GM18519 (cell line): ENCODE data around the gene PDE10A.
A peak's percentile ranks its signal among the peaks of the same experiment; 100 is the strongest.
"Not testable (repeated sequence)": the region's sequence is repeated elsewhere in the genome, so short reads cannot be mapped to it uniquely, and the experiment has no call there.

Experiments used
- ATAC-seq: cut with Tn5 transposase; IDR thresholded peaks from one replicate; pipeline ENCODE4 v1.9.1; 2021; ENCODE audit warnings: mild to moderate bottlenecking, moderate library complexity; ENCODE audit not compliant: unreplicated experiment, low FRiP score

PDE10A gene

DNA sequence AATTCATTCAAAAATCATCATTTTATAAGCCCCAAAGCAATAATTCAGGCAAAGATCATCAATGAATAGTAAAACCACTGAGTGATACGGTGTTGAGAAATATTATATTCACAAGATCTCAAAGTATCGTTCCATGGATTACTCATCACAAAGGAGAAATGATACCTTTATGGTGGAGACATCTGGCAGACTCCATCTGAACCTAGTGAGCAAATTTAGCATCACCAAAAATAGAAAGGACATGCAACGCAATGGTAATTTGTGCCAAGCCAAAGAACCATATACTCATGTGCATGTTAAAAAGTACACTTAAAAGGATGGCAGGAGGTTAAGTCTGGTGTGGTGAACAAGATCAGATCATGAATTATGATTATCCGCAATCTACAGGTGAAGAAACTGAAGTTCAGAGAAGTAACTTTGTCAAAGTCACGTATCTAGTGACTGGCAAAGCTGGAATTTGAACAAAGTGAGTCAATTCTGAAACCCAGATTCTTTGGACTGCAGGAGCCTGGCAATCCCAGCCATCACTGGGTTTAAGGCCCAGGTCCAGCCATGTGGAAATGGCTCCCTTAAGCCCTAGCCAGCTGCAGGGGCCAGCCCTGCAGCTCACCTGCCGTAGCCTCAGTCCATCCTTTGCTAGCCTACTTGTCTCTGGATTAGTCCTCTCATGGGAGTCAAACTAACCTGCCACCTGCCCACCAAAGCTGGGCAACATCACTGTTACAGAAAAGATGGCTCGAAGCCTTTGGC, 68.3 kb downstream of the PDE10A start:
- no peak for ATAC-seq

DNA sequence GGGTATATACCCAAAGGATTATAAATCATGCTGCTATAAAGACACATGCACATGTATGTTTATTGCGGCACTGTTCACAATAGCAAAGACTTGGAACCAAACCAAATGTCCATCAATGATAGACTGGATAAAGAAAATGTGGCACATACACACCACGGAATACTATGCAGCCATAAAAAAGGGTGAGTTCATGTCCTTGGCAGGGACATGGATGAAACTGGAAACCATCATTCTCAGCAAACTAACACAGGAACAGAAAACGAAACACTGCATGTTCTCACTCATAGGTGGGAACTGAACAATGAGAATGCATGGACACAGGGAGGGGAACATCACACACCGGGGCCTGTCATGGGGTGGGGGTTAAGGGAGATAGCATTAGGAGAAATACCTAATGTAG, 70.1 kb downstream of the PDE10A start:
- ATAC-seq: not testable (repeated sequence)

DNA sequence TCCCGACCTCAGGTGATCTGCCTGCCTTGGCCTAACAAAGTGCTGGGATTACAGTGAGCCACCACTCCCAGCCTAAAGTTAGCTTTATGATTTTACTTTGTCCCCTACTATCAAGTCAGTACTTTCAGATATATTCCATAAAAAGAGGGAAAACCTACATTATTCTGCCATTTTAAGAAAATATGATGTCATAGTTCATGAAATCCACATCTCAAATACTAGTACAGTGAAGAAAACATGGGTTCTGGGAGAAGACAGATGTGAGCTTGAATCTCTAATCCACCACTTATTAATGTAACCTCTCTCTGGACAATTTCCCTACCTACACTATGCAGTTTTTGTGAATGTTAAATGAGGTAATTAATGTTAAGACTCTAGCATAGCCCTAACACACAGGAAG, 74.5 kb downstream of the PDE10A start:
- ATAC-seq: no peak

DNA sequence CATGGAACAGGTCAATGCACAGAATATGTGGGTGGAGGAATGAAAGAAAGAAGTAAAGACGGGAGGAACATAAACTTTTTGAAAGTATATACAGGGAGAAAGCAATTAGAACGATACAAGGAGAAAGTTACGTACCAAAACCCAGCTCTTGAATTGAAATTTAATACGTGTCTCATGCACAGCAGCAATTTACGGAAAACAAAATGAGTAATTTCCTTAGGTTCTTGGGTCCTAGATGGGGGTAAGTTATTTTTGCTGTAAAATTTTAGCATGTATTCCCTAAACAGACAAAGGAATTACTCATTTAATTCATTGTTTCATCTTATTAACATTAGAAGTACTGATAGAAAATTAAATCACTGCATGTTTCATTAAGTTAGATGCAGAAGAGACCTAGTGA, 75.8 kb downstream of the PDE10A start:
- ATAC-seq: no peak

DNA sequence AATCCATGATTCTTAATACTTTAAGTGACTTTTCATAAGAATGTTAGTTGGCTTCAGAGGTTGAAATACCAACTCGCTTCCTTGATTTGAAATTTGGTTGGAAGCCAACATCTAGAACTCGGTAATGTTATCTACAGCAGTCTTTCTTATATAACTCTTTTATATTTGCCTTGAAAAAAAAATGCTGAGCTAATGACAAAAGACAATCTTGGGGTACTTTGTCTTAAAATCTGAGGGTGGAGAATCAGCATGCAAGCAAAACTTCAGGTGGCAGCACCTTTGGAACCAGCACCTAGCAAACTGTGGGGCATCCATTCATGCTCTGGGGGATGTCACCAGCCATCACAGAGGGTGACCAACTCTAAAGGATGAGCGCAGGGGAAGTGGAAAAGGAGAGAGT, 76.3 kb downstream of the PDE10A start:
- ATAC-seq: no peak

DNA sequence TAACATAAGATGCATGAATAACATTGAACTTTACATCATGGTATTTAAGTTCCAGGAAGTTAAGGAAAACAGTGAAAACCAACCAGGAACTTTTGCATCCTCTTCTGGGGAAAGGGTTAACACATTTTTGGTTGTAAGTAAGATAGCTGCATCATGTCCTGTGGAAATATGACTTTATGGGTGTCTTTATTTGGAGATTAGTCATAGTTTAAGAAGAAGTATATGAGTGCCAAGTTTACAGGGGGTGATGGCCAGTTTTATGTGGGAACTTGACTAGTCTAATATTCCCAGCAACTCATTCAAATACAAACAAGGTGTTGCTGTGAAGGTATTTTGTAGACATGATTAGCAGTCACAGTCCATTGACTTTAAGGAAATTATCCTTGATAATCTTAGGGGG, 78.0 kb downstream of the PDE10A start:
- ATAC-seq: no peak

DNA sequence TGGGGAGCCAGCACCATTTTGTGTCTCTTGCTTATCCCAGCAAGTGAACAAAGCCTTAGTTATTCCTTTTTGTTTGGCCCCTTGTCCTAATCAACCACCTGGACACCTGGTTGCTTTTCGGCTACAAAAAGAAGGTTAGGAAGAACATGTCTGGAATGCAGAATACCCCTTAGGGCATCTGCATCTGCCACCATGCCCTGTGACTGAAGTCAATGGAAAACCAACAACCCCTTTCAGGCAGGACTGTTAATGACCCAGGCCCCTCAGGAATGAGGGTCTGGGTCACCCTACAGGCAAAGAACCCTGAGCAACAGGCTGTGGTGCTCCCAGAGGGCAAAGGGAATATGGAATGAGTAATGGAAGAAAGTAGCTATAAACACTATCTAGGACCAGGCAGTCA, 78.5 kb downstream of the PDE10A start:
- ATAC-seq: no peak

GRCh38 chr6:165581678-165582077, 81.4 kb downstream of the PDE10A start:
- ATAC-seq: no peak

DNA sequence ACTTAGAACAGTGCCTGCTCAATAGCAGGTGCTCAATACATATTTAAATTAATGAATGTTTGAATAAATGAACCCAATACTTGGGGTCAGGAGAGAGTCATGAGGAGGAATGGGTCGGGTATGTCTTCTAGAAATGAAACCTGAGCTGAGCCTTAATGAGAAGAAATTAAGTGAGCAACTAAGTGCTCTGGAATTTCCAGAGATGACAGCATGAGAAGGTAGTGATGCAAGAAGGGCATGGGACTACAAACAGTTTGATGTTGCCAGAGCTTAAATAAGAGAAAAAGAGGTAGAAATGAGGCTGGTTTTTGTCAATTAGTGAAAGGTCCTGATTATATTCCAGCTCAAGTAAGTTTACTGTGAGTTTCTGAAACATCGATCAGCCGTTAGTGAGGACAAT, 82.9 kb downstream of the PDE10A start:
- no peak for ATAC-seq

DNA sequence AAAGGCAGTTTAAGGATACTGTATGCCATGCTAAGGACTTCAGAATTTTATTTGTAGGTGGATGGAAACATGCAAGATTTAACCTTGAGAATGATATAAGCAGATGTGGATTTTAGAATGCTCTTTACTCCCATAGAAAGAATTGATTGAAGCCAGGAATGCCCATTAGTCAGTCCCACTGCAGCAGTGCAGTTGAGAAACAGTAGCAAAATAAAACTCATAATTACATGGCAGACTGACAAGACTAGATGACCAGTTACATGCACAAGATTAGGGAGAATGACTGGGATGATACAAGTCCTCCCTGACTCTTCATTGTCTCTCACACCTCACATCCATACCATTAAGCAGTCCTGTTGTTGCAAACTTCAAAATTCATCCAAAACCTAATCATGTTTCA, 83.9 kb downstream of the PDE10A start:
- no peak for ATAC-seq

GRCh38 chr6:165577556-165577955, 85.5 kb downstream of the PDE10A start:
- ATAC-seq: no peak

DNA sequence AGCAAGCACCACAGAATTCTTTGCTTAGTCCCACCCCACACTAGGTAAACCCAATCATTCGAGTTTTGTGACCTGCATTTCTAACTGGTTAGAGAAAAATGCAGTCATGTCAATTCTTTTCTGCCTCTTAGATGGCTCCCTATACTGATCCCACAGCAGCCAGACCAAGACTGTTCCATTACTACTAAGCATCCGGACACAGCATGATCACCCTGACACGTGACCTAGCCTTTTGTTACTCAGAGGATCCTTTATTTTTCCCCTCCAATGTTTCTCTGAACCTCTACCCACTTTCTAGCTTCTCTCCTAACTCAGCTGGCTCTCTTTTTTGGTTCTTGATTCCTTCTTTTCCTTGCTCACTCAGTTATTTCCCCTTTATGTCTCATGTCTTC, 87.9 kb downstream of the PDE10A start:
- no peak for ATAC-seq

DNA sequence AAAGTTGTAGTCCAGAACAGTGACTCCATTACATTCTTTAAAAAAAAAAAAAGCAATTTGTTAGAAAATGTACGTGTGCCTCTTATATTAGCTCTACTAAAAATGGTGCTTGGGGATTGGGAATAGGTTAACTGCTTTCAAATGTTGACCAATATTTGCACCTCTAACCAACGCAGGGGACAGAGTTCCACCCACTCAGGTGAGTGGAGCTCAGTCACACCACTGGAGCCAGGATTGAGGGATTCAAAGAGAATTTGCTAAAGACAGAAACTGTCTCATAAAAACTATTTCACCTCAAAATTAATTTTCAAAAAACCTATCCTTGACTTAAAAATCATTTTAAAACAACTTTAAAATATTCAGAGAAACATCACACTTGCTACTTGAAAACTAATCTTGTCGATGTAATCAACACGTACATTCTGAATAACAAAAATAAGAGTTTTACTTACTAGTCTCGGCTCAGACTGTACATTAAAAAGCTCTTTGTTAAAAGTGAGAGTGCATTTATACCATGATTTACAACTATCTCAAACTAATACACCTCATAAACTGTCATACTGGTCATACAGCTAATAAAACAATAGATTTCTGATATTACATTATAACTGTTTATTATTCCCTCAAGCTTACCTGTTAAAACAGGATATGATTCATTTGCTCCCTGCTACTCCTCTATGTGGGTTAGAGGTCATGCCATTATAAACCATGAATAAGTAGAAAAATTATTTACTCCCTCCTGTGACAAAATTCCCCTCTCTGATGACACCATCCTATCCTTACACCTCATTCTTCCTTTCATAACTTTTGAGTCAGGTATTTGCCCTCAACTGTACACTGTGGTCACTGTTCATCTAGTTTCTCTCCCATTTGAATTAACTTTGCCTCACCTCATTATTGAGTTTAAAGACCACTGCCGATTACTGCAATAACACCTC, 88.6 kb downstream of the PDE10A start:
- no peak for ATAC-seq

DNA sequence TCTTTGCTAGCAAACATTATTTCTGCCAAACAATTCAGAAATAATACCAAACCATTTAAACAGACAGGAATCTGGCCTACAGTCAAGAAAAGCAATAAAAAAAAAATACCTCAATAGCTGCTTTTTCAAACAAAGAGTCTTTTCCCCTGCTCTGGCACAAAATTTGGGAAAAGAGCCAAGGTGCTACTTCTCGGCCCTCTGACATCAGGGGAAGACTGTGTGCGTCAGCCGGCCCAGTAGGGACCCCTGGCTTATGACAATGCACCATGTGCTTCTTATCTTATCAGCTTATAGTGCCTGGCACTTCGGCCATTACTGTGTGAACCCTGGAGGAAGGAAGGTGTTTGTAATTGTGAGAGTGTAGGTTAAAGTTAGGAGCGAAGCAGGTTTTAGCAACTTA, 89.4 kb downstream of the PDE10A start:
- ATAC-seq: no peak

DNA sequence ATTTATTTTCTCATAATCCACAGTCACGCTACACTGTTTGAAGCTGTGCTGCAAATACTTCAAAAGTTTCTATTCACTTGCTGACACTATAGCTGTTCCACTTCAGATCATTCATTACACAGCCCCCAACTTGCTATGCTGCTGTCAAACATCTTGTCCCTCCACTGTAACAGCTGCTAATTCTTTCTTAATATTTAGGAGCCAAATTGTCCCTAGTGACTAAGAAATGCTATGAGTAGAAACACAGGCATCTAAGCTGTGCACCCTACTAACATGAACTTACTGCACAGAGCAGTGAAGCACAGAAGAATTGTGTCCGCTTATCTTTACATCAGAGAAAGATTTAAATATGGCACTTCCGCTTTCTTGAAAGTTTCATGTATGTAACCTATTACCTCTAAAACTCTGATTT, 91.3 kb downstream of the PDE10A start:
- ATAC-seq: peak; percentile 91

- no peak for ATAC-seq
Observed at GRCh38 chr6:165571068-165571682, 91.9 kb downstream of the PDE10A start.

- no peak for ATAC-seq
Observed at GRCh38 chr6:165568326-165568725, 94.7 kb downstream of the PDE10A start.

GRCh38 chr6:165566088-165566828, 96.8 kb downstream of the PDE10A start:
- no peak for ATAC-seq

- ATAC-seq: no peak
Observed at GRCh38 chr6:165562421-165563090, 100.5 kb downstream of the PDE10A start.

- ATAC-seq: no peak
Observed at GRCh38 chr6:165559632-165560031, 103.4 kb downstream of the PDE10A start.
